Measurements from ENCODE around the gene UGT1A9. TPM values are rescaled to one million over a fixed set of nuclear protein-coding genes. Genes with fewer than 3 reads are reported as not detected.

The UGT1A9 gene
- total and polyA plus RNA-seq, 9 donors = 0.36 TPM; not detected in 8

GRCh38 chr2:233815861-233816260 is 144.2 kb downstream of the UGT1A9 start:
- H3K4me1 ChIP-seq (ENCODE audit: insufficient read depth) = no peaks in the 10 kb centered on the region
- whole genome bisulfite sequencing, 3 donors = 67 to 77% (median 68%) methylated on average over 6 of the region's 6 CpGs
- no peaks in the 10 kb centered on the region for H3K9me3 ChIP-seq
- intact Hi-C loops (cut with DNase I) = no loop called here
- no peak for DNase-seq
- no peak overlapping the region for H3K27ac ChIP-seq
- H3K27me3 ChIP-seq = no peaks in the 10 kb centered on the region
- TF ChIP-seq POLR2A (IDR thresholded peaks at IDR 0.05) = no peak
- TF ChIP-seq CTCF (IDR thresholded peaks at IDR 0.05) = no peak
- no peak for TF ChIP-seq EP300 (IDR thresholded peaks at IDR 0.05)
- no peaks in the 10 kb centered on the region for H3K36me3 ChIP-seq
- H3K4me3 ChIP-seq = no peak overlapping the region

- Histone ChIP-seq H3K4me1 (ENCODE audit: insufficient read depth) (no peaks in the 10 kb centered on the region), H3K4me3 (no peak overlapping the region), H3K27ac (no peak overlapping the region), H3K9me3 (no peaks in the 10 kb centered on the region), H3K27me3 (no peaks in the 10 kb centered on the region), H3K36me3 (no peaks in the 10 kb centered on the region)
- DNase-seq = peak in 1 of 5 donors; percentile 12
- TF ChIP-seq CTCF (IDR thresholded peaks at IDR 0.05) (no peak), EP300 (IDR thresholded peaks at IDR 0.05) (no peak)
- intact Hi-C loops (cut with DNase I) = no loop called here
- WGBS, 3 donors = 30 to 42% (median 34%) methylated on average over 2 of the region's 2 CpGs
Observed at GRCh38 chr2:233816334-233816733, 144.6 kb downstream of the UGT1A9 start.

- TF ChIP-seq POLR2A (IDR thresholded peaks at IDR 0.05) = no peak
- TF ChIP-seq EP300 (IDR thresholded peaks at IDR 0.05) = no peak
- intact Hi-C loops (cut with DNase I) = no loop called here
- no peaks in the 10 kb centered on the region for H3K36me3 ChIP-seq
- no peaks in the 10 kb centered on the region for H3K4me1 ChIP-seq (ENCODE audit: insufficient read depth)
- no peaks in the 10 kb centered on the region for H3K9me3 ChIP-seq
- DNase-seq = peak in 1 of 5 donors; percentile 17
- 69 to 74% (median 71%) methylated on average over 4 of the region's 4 CpGs for WGBS, 3 donors
- H3K27ac ChIP-seq = no peak overlapping the region
- H3K27me3 ChIP-seq = no peaks in the 10 kb centered on the region
- H3K4me3 ChIP-seq = no peak overlapping the region
Observed at GRCh38 chr2:233816771-233817170, 145.1 kb downstream of the UGT1A9 start.

- WGBS, 3 donors = 75 to 91% (median 85%) methylated on average over 3 of the region's 3 CpGs
- TF ChIP-seq EP300 (IDR thresholded peaks at IDR 0.05) (no peak), POLR2A (IDR thresholded peaks at IDR 0.05) (no peak), CTCF (IDR thresholded peaks at IDR 0.05) (no peak)
- intact Hi-C loops (cut with DNase I) = no loop called here
Observed at GRCh38 chr2:233817361-233817911, 145.7 kb downstream of the UGT1A9 start.

GRCh38 chr2:233817995-233818638 is 146.4 kb downstream of the UGT1A9 start:
- intact Hi-C loops (cut with DNase I) = no loop called here
- no peak for DNase-seq
- TF ChIP-seq EP300 (IDR thresholded peaks at IDR 0.05) = no peak
- TF ChIP-seq CTCF (IDR thresholded peaks at IDR 0.05) = no peak
- TF ChIP-seq POLR2A (IDR thresholded peaks at IDR 0.05) = no peak
- no peaks in the 10 kb centered on the region for H3K36me3 ChIP-seq
- no peak overlapping the region for H3K4me3 ChIP-seq
- no peak overlapping the region for H3K27ac ChIP-seq
- H3K4me1 ChIP-seq (ENCODE audit: insufficient read depth) = no peaks in the 10 kb centered on the region
- 88 to 93% (median 89%) methylated on average over 11 of the region's 11 CpGs for WGBS, 3 donors
- no peaks in the 10 kb centered on the region for H3K9me3 ChIP-seq
- no peaks in the 10 kb centered on the region for H3K27me3 ChIP-seq

More at GRCh38 chr2:233817361-233817911, 145.7 kb downstream of the UGT1A9 start:
- no peak overlapping the region for H3K27ac ChIP-seq
- H3K27me3 ChIP-seq = no peaks in the 10 kb centered on the region
- no peaks in the 10 kb centered on the region for H3K36me3 ChIP-seq
- no peak overlapping the region for H3K4me3 ChIP-seq
- no peaks in the 10 kb centered on the region for H3K9me3 ChIP-seq
- H3K4me1 ChIP-seq (ENCODE audit: insufficient read depth) = no peaks in the 10 kb centered on the region
- no peak for DNase-seq
